Kidney (tissue), 14 donors: ENCODE results near the gene C19orf81. TPM values are rescaled to one million over a fixed set of nuclear protein-coding genes. Genes with fewer than 3 reads are reported as not detected.

Experiments
- DNase-seq, 5 donors: peaks; one replicate each; pipeline ENCODE4 v3.0.0-alpha.2; 2013 to 2020
- FAIRE-seq: peaks from 2 replicates; lab custom pipeline; 2012; peaks lifted over from hg19 to GRCh38; lab: Jason Lieb, UNC
- H3K27ac ChIP-seq, 2 donors: one replicate each; pipeline ENCODE4 v1.7.0; 2013; ENCODE audit warnings: low read depth in 2 of 2, low read length in 2 of 2, inconsistent platforms in 1 of 2
- H3K27me3 ChIP-seq: one replicate; pipeline ENCODE4 v1.7.1; 2013; ENCODE audit warnings: low read length, inconsistent platforms; ENCODE audit not compliant: control insufficient read depth, insufficient read depth
- H3K36me3 ChIP-seq, 3 donors: one replicate each; pipeline versions ENCODE4 v1.7.0 to v1.7.1; 2013; ENCODE audit warnings: low read length in 3 of 3, control low read depth in 1 of 3, inconsistent platforms in 1 of 3; ENCODE audit not compliant: insufficient read depth in 3 of 3, control insufficient read depth in 2 of 3
- H3K4me1 ChIP-seq, 3 donors: one replicate each; pipeline versions ENCODE4 v1.7.0 to v1.7.1; 2013; ENCODE audit warnings: low read length in 3 of 3, inconsistent platforms in 1 of 3, low read depth in 1 of 3; ENCODE audit not compliant: control insufficient read depth in 2 of 3, insufficient read depth in 2 of 3
- H3K4me3 ChIP-seq, 3 donors: one replicate each; pipeline versions ENCODE4 v1.7.0 to v1.8.1; 2013; ENCODE audit warnings: low read length in 3 of 3, control low read depth in 1 of 3, inconsistent platforms in 1 of 3
- H3K9ac ChIP-seq, 3 donors: one replicate each; pipeline versions ENCODE4 v1.7.0 to v1.7.1; 2013; ENCODE audit warnings: low read length in 3 of 3, control low read depth in 1 of 3, inconsistent platforms in 1 of 3
- H3K9me3 ChIP-seq, 3 donors: one replicate each; pipeline versions ENCODE4 v1.7.0 to v1.7.1; 2013; ENCODE audit warnings: low read length in 3 of 3, control low read depth in 1 of 3, inconsistent platforms in 1 of 3; ENCODE audit not compliant: control insufficient read depth in 2 of 3, insufficient read depth in 1 of 3
- CTCF ChIP-seq: IDR thresholded peaks from 3 replicates; pipeline ENCODE4 v1.5.1; 2012; ENCODE audit warnings: mild to moderate bottlenecking, moderate library complexity, borderline replicate concordance; ENCODE audit not compliant: insufficient read depth; ENCODE audit errors: extremely low read depth
- intact Hi-C: fragments of 100-400 bp; cut with DNase I; formaldehyde crosslinking; loops from one replicate; pipeline ENCODE4 v1.11.1; 2022
- polyA plus RNA-seq: library from polyadenylated mRNA; stranded (reverse); fragments of 350-450 nt; fragmentation: Illumina TruSeq; extraction: RNeasy Lipid Tissue Mini Kit (QIAGEN cat#74804); gene quantifications from one replicate; pipeline ENCODE4 v1.2.3, GENCODE V29; 2014; ENCODE audit warnings: low read depth, low replicate concordance; ENCODE audit not compliant: insufficient read depth
- total RNA-seq: library from RNA; stranded (reverse); fragmentation: NEBNext Ultra II Directional; extraction: Animal tissue kit (Norgen Biotek cat#: 25700); gene quantifications from one replicate; pipeline ENCODE4 v1.2.1, GENCODE V29; 2021
- donor health status: control.
- donor health status: control.
- donor health status: control.
- donor health status: control.
- donor health status: control.
- donor health status: DM: yes; HTN: yes; CAD: no.
- donor health status: Normal renal cell carcinoma (clear cell type).

The C19orf81 gene
- total and polyA plus RNA-seq, 2 donors from 2014 or later = 1.6 to 3.0 TPM

- Histone ChIP-seq H3K27ac (no peak overlapping the region), H3K4me1 (no peaks in the 10 kb centered on the region), H3K27me3 (peaks cover 3% of the 10 kb centered on the region), H3K9ac (no peak overlapping the region), H3K4me3 (no peak overlapping the region), H3K9me3 (peaks cover 0 to 4% (median 0%) of the 10 kb centered on the region in 3 donors), H3K36me3 (no peaks in the 10 kb centered on the region)
- DNase-seq = no peak
- no peak for FAIRE-seq
- intact Hi-C loops = no loop called here
- TF ChIP-seq CTCF = no peak
Observed at GRCh38 chr19:50640368-50640767, 8.9 kb upstream of the C19orf81 start.

GRCh38 chr19:50644315-50644915 is 4.8 kb upstream of the C19orf81 start:
- intact Hi-C loops = no loop called here
- no peak for FAIRE-seq
- H3K9me3 ChIP-seq = no peaks in the 10 kb centered on the region
- H3K27ac ChIP-seq = no peak overlapping the region
- no peaks in the 10 kb centered on the region for H3K27me3 ChIP-seq
- TF ChIP-seq CTCF = no peak
- no peak for DNase-seq
- H3K9ac ChIP-seq = no peak overlapping the region
- no peak overlapping the region for H3K4me3 ChIP-seq
- H3K36me3 ChIP-seq = no peaks in the 10 kb centered on the region
- H3K4me1 ChIP-seq = no peaks in the 10 kb centered on the region

GRCh38 chr19:50645107-50645506 is 4.1 kb upstream of the C19orf81 start:
- Histone ChIP-seq H3K9ac (no peak overlapping the region), H3K27ac (no peak overlapping the region), H3K27me3 (no peaks in the 10 kb centered on the region), H3K36me3 (no peaks in the 10 kb centered on the region), H3K4me3 (no peak overlapping the region), H3K4me1 (no peaks in the 10 kb centered on the region), H3K9me3 (no peaks in the 10 kb centered on the region)
- FAIRE-seq = no peak
- intact Hi-C loops = no loop called here
- no peak for TF ChIP-seq CTCF
- no peak for DNase-seq
